Measurements from ENCODE around the gene IL10RA.
"Not testable (repeated sequence)": the region's sequence is repeated elsewhere in the genome, so short reads cannot be mapped to it uniquely, and the experiment has no call there.

Gene IL10RA

GRCh38 chr11:117985953-117986887 lies at the start of gene IL10RA:
IL10RA (plus strand) TSS chr11:117986394; CDS start chr11:117986468, 74 bp downstream.
- DNase-seq = peak; percentile 93

- no peak for DNase-seq
Observed at GRCh38 chr11:117936973-117937372, 49.2 kb upstream of the IL10RA start.

GRCh38 chr11:117940736-117941135 lies 45.5 kb upstream of the IL10RA start:
- no peak for DNase-seq

- no peak for DNase-seq
Observed at GRCh38 chr11:117941163-117941707, 45.0 kb upstream of the IL10RA start.

GRCh38 chr11:117941976-117942654 lies 44.1 kb upstream of the IL10RA start:
- DNase-seq = no peak

GRCh38 chr11:117944554-117944953 lies 41.6 kb upstream of the IL10RA start:
- DNase-seq = no peak

- DNase-seq = no peak
Observed at GRCh38 chr11:117945047-117945810, 41.0 kb upstream of the IL10RA start.

- DNase-seq = no peak
Observed at GRCh38 chr11:117946156-117946841, 39.9 kb upstream of the IL10RA start.

- peak; percentile 91 for DNase-seq
Observed at GRCh38 chr11:117946842-117947526, 39.2 kb upstream of the IL10RA start.

- DNase-seq = not testable (repeated sequence)
Observed at GRCh38 chr11:117947751-117948150, 38.4 kb upstream of the IL10RA start.

GRCh38 chr11:117948466-117948865 lies 37.7 kb upstream of the IL10RA start:
- not testable (repeated sequence) for DNase-seq

GRCh38 chr11:117949062-117949461 lies 37.1 kb upstream of the IL10RA start:
- DNase-seq = no peak

- peak; percentile 76 for DNase-seq
Observed at GRCh38 chr11:117950301-117950700, 35.9 kb upstream of the IL10RA start.

GRCh38 chr11:117950993-117951961 lies 34.9 kb upstream of the IL10RA start:
- DNase-seq = peak; percentile 33

- DNase-seq = no peak
Observed at GRCh38 chr11:117953024-117953671, 33.0 kb upstream of the IL10RA start.

GRCh38 chr11:117958949-117959348 lies 27.2 kb upstream of the IL10RA start:
- DNase-seq = no peak

- DNase-seq = no peak
Observed at GRCh38 chr11:117959438-117960149, 26.6 kb upstream of the IL10RA start.

GRCh38 chr11:117960406-117960805 lies 25.8 kb upstream of the IL10RA start:
- no peak for DNase-seq

GRCh38 chr11:117961896-117962295 lies 24.3 kb upstream of the IL10RA start:
- no peak for DNase-seq
